ENCODE data around the gene CTNNA2. TPM values are rescaled to one million over a fixed set of nuclear protein-coding genes. Genes with fewer than 3 reads are reported as not detected.

CTNNA2 gene
- total RNA-seq, 1 donor from 2014 or later, result not detected

DNA sequence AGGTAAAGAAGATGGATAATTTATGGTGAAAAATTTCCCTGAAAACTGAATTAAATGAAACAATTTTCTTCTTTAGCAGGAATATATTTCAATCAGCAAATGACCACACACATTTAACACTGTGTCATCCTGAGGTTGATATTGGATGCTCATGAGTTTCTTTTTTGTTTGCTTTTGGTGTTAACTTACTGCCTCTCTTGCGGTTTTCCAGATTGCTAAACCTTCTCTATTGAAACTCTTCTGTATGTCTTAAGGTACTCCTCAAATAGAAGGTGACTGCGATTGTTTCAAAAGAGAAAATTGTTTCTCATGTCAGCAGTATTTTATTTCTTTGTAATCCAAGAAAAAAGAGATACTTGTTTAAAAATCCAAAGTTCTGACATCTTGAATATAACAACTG is 692.6 kb downstream of the CTNNA2 start:
- TF ChIP-seq, protein P1, sequence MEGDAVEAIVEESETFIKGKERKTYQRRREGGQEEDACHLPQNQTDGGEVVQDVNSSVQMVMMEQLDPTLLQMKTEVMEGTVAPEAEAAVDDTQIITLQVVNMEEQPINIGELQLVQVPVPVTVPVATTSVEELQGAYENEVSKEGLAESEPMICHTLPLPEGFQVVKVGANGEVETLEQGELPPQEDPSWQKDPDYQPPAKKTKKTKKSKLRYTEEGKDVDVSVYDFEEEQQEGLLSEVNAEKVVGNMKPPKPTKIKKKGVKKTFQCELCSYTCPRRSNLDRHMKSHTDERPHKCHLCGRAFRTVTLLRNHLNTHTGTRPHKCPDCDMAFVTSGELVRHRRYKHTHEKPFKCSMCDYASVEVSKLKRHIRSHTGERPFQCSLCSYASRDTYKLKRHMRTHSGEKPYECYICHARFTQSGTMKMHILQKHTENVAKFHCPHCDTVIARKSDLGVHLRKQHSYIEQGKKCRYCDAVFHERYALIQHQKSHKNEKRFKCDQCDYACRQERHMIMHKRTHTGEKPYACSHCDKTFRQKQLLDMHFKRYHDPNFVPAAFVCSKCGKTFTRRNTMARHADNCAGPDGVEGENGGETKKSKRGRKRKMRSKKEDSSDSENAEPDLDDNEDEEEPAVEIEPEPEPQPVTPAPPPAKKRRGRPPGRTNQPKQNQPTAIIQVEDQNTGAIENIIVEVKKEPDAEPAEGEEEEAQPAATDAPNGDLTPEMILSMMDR (IDR thresholded peaks at IDR 0.05), result no peak
- no peaks in the 10 kb centered on the region for H3K4me1 ChIP-seq

GRCh38 chr2:80209458-80209857 is 696.6 kb downstream of the CTNNA2 start:
- ATAC-seq, result no peak

More for the DNA sequence above, 692.6 kb downstream of the CTNNA2 start:
- intact Hi-C loops (cut with DNase I), result no loop called here
- H3K4me3 ChIP-seq, result no peak overlapping the region
- no peaks in the 10 kb centered on the region for H3K36me3 ChIP-seq
- H3K27me3 ChIP-seq, result no peaks in the 10 kb centered on the region
- no peaks in the 10 kb centered on the region for H3K9me3 ChIP-seq
- ATAC-seq, result no peak
- no peak overlapping the region for H3K27ac ChIP-seq
- DNase-seq, result no peak

DNA sequence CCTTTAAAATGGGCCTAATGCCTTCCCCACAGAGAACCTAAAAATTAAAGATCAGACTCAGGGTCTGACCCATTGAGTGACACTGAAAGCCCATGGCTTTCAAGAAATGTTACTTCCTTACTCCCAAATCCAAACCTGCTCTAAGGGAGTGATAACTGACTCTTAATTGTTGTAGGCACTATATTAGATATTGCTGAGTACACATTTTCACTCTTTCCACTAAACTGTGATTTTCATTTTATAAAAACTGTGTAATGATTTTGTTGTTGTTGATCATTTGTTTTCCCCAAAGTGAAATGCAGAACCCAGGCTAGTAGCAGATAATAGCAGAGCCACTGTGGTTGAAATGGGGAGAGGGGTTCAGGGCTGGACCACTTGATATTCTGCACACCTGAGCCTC is 704.6 kb downstream of the CTNNA2 start:
- TF ChIP-seq, protein P1 (IDR thresholded peaks at IDR 0.05), result no peak
- ATAC-seq (no peak), DNase-seq (no peak)
- H3K9me3 ChIP-seq, result no peaks in the 10 kb centered on the region
- H3K27me3 ChIP-seq, result no peaks in the 10 kb centered on the region
- no peaks in the 10 kb centered on the region for H3K4me1 ChIP-seq
- H3K27ac ChIP-seq, result no peak overlapping the region
- intact Hi-C loops (cut with DNase I), result no loop called here
- H3K4me3 ChIP-seq, result no peak overlapping the region
- H3K36me3 ChIP-seq, result no peaks in the 10 kb centered on the region

More at GRCh38 chr2:80209458-80209857, 696.6 kb downstream of the CTNNA2 start:
- no peaks in the 10 kb centered on the region for H3K4me1 ChIP-seq
- no peaks in the 10 kb centered on the region for H3K36me3 ChIP-seq
- DNase-seq, result no peak
- TF ChIP-seq, protein P1 (IDR thresholded peaks at IDR 0.05), result no peak
- H3K27ac ChIP-seq, result no peak overlapping the region
- no peaks in the 10 kb centered on the region for H3K9me3 ChIP-seq
- intact Hi-C loops (cut with DNase I), result no loop called here
- no peaks in the 10 kb centered on the region for H3K27me3 ChIP-seq
- H3K4me3 ChIP-seq, result no peak overlapping the region

DNA sequence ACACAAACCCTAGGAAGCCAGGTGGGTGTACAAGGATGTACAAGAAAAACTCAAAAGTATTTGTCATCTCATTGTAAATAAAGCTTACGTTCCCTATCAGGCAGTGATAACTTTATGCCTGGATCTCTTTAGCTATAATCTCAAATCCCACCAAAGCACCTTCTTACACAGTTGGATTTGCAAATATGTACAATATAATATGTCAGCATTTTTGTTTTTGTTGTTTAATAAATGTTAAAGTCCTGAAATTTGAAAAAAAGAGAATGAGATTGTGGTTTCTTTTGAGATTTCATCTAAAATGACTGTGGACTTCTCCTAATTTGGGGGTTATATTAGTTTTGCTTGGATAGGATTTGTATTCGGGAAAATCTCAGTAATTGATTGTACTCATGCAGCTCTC is 709.8 kb downstream of the CTNNA2 start:
- no peak overlapping the region for H3K27ac ChIP-seq
- intact Hi-C loops (cut with DNase I), result no loop called here
- DNase-seq, result no peak
- no peak overlapping the region for H3K4me3 ChIP-seq
- H3K27me3 ChIP-seq, result no peaks in the 10 kb centered on the region
- TF ChIP-seq, protein P1 (IDR thresholded peaks at IDR 0.05), result no peak
- H3K9me3 ChIP-seq, result no peaks in the 10 kb centered on the region
- H3K4me1 ChIP-seq, result no peaks in the 10 kb centered on the region
- no peak for ATAC-seq
- no peaks in the 10 kb centered on the region for H3K36me3 ChIP-seq

- TF ChIP-seq, protein P1 (IDR thresholded peaks at IDR 0.05), result no peak
- no peaks in the 10 kb centered on the region for H3K4me1 ChIP-seq
- H3K27ac ChIP-seq, result no peak overlapping the region
- H3K27me3 ChIP-seq, result no peaks in the 10 kb centered on the region
- H3K36me3 ChIP-seq, result no peaks in the 10 kb centered on the region
- H3K9me3 ChIP-seq, result no peaks in the 10 kb centered on the region
- no peak for DNase-seq
- ATAC-seq, result no peak
- H3K4me3 ChIP-seq, result no peak overlapping the region
- intact Hi-C loops (cut with DNase I), result no loop called here
Observed at GRCh38 chr2:80231421-80231820, 718.6 kb downstream of the CTNNA2 start.

- H3K9me3 ChIP-seq, result no peaks in the 10 kb centered on the region
- H3K4me1 ChIP-seq, result no peaks in the 10 kb centered on the region
- no peaks in the 10 kb centered on the region for H3K27me3 ChIP-seq
- no peak overlapping the region for H3K4me3 ChIP-seq
- TF ChIP-seq, protein P1 (IDR thresholded peaks at IDR 0.05), result no peak
- ATAC-seq (no peak), DNase-seq (no peak)
- intact Hi-C loops (cut with DNase I), result no loop called here
- H3K27ac ChIP-seq, result no peak overlapping the region
- H3K36me3 ChIP-seq, result no peaks in the 10 kb centered on the region
Observed at GRCh38 chr2:80233333-80233732, 720.5 kb downstream of the CTNNA2 start.

Measured in upper lobe of right lung (tissue), 1 donor.